Endodermal cell (in vitro differentiated cells): ENCODE measurements around the gene NDST1. TPM values are rescaled to one million over a fixed set of nuclear protein-coding genes. Genes with fewer than 3 reads are reported as not detected.

Experiments
- DNase-seq: peaks from one replicate; pipeline ENCODE4 v3.0.0-alpha.2; 2017
- H3K27ac ChIP-seq: 2 replicates; pipeline ENCODE4 v1.5.1; 2013; ENCODE audit warnings: mild to moderate bottlenecking, low read depth, low read length, moderate library complexity
- H3K27me3 ChIP-seq: 2 replicates; pipeline ENCODE4 v1.6.1; 2013; ENCODE audit warnings: mild to moderate bottlenecking, low read length, moderate library complexity; ENCODE audit not compliant: insufficient read depth, control insufficient read depth, poor library complexity, severe bottlenecking
- H3K36me3 ChIP-seq: 2 replicates; pipeline ENCODE4 v1.7.0; 2013; ENCODE audit warnings: mild to moderate bottlenecking, low read length, moderate library complexity; ENCODE audit not compliant: control insufficient read depth, insufficient read depth
- H3K4me1 ChIP-seq: one replicate; pipeline ENCODE4 v1.7.0; 2013; ENCODE audit warnings: low read length; ENCODE audit not compliant: control insufficient read depth, insufficient read depth
- H3K4me3 ChIP-seq: 2 replicates; pipeline ENCODE4 v1.5.1; 2013; ENCODE audit warnings: mild to moderate bottlenecking, low read length, moderate library complexity
- H3K9ac ChIP-seq: 2 replicates; pipeline ENCODE4 v1.6.1; 2013; ENCODE audit warnings: mild to moderate bottlenecking, low read length, moderate library complexity; ENCODE audit not compliant: poor library complexity, severe bottlenecking; ENCODE audit errors: extremely low read depth
- H3K9me3 ChIP-seq: 2 replicates; pipeline ENCODE4 v1.6.1; 2013; ENCODE audit warnings: mild to moderate bottlenecking, low read length, moderate library complexity; ENCODE audit not compliant: control insufficient read depth
- H3K27ac Mint-ChIP-seq: 2 replicates; pipeline ENCODE4 v1.8.0; 2020; ENCODE audit warnings: mixed read lengths
- H3K27me3 Mint-ChIP-seq: 2 replicates; pipeline ENCODE4 v1.8.0; 2021; ENCODE audit warnings: mild to moderate bottlenecking, mixed read lengths; ENCODE audit not compliant: insufficient read depth
- H3K36me3 Mint-ChIP-seq: 2 replicates; pipeline ENCODE4 v1.8.0; 2020; ENCODE audit warnings: low read depth, mixed read lengths
- H3K4me1 Mint-ChIP-seq: 2 replicates; pipeline ENCODE4 v1.8.0; 2020; ENCODE audit warnings: mixed read lengths
- H3K4me3 Mint-ChIP-seq: 2 replicates; pipeline ENCODE4 v1.8.0; 2020; ENCODE audit warnings: mild to moderate bottlenecking, moderate library complexity, mixed read lengths
- H3K9me3 Mint-ChIP-seq: 2 replicates; pipeline ENCODE4 v1.8.0; 2020; ENCODE audit warnings: mild to moderate bottlenecking, mixed read lengths
- WGBS, 2 experiments: methylation state at CpG; one replicate each; pipeline versions ENCODE4 v1.1.5 to v1.1.7; 2013; ENCODE audit warnings: missing lambda C conversion rate in 2 of 2, mixed read lengths in 1 of 2; ENCODE audit not compliant: insufficient coverage in 1 of 2, insufficient read length in 1 of 2; 5-methylcytosine and 5-hydroxymethylcytosine counted together
- total RNA-seq, 2 donors: library from RNA; stranded (reverse); fragmentation: NEBNext Ultra II Directional in 1 of 2; extraction: Animal tissue kit (Norgen Biotek cat#: 25700) in 1 of 2; gene quantifications; 2 replicates in 1 of 2; 3 replicates in 1 of 2; pipeline ENCODE4 v1.2.1, GENCODE V29; 2021
- TF ChIP-seq, protein P1 (sequence below): fragments of 200-600 bp; sonication (generic); conservative IDR thresholded peaks from 2 replicates; pipeline ENCODE4 v1.5.0; 2021; ENCODE audit warnings: antibody characterized with exemption, mild to moderate bottlenecking

Gene NDST1
- total RNA-seq, 2 donors from 2014 or later, result 53.3 to 71.7 TPM

DNA sequence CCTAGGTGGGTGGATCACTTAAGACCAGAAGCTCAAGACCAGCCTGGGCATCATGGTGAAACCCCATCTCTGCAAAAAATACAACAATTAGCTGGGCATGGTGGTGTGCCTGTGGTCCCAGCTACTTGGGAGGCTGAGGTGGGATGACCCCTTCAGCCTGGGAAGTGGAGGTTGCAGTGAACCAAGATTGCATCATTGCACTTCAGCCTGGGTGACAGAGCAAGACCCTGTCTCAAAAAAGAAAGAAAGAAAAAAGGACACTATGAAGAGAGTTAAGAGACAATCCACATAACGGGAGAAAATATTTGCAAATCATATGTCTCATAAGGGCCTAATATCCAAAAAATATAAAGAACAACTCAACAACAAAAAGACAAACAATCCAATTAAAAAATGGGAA, 57.9 kb downstream of the NDST1 start:
- no peak overlapping the region for H3K27ac Mint-ChIP-seq
- no peaks in the 10 kb centered on the region for H3K27me3 Mint-ChIP-seq
- Histone ChIP-seq H3K9me3 (peaks cover 11% of the 10 kb centered on the region), H3K36me3 (no peaks in the 10 kb centered on the region), H3K9ac (no peak overlapping the region), H3K4me1 (no peaks in the 10 kb centered on the region), H3K27ac (no peak overlapping the region), H3K4me3 (no peak overlapping the region), H3K27me3 (no peaks in the 10 kb centered on the region)
- peaks cover 15% of the 10 kb centered on the region for H3K9me3 Mint-ChIP-seq
- peaks cover 2% of the 10 kb centered on the region for H3K36me3 Mint-ChIP-seq
- no CpG with 5 or more reads among the region's 1 CpG for WGBS, 2 experiments
- TF ChIP-seq, protein P1, sequence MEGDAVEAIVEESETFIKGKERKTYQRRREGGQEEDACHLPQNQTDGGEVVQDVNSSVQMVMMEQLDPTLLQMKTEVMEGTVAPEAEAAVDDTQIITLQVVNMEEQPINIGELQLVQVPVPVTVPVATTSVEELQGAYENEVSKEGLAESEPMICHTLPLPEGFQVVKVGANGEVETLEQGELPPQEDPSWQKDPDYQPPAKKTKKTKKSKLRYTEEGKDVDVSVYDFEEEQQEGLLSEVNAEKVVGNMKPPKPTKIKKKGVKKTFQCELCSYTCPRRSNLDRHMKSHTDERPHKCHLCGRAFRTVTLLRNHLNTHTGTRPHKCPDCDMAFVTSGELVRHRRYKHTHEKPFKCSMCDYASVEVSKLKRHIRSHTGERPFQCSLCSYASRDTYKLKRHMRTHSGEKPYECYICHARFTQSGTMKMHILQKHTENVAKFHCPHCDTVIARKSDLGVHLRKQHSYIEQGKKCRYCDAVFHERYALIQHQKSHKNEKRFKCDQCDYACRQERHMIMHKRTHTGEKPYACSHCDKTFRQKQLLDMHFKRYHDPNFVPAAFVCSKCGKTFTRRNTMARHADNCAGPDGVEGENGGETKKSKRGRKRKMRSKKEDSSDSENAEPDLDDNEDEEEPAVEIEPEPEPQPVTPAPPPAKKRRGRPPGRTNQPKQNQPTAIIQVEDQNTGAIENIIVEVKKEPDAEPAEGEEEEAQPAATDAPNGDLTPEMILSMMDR, result no peak
- no peak for DNase-seq
- H3K4me1 Mint-ChIP-seq, result no peaks in the 10 kb centered on the region
- no peak overlapping the region for H3K4me3 Mint-ChIP-seq

DNA sequence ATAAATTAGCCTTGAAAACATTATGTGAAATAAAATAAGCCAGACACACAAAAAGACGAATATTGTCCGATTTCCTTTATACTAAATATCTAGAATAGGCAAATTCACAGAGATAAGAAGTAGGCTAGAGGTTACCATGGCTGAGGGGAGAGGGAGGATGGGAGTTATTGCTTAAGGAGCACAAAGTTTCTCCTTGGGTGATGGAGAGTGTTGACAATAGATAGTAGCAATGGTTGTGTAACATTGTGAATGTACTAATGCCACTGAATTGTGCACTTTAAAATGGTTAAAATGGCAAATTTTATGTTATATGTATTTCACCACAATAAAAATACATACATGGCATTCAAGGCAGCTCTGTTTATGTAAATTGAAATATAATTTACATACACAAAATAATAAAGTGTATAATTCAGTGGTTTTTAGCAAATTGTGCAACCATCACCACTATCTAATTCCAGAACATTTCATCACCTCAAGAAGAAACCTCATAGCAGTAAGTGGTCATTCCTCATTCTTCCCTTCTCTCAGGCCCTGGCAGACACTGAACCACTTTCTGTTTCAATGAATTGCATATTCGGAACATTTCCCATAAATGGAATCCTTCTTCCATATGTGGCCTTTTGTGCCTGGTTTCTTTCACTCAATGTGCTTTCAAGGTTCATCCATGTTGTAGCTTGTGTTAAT, 59.2 kb downstream of the NDST1 start:
- DNase-seq, result no peak
- peaks cover 11% of the 10 kb centered on the region for H3K9me3 ChIP-seq
- no peaks in the 10 kb centered on the region for H3K36me3 ChIP-seq
- no peak overlapping the region for H3K4me3 ChIP-seq
- Mint-ChIP-seq H3K36me3 (peaks cover 2% of the 10 kb centered on the region), H3K9me3 (peaks cover 15% of the 10 kb centered on the region), H3K27me3 (no peaks in the 10 kb centered on the region), H3K4me1 (no peaks in the 10 kb centered on the region), H3K27ac (no peak overlapping the region), H3K4me3 (no peak overlapping the region)
- no peak overlapping the region for H3K9ac ChIP-seq
- TF ChIP-seq, protein P1, result no peak
- no peaks in the 10 kb centered on the region for H3K27me3 ChIP-seq
- H3K4me1 ChIP-seq, result no peaks in the 10 kb centered on the region
- WGBS, 2 experiments, result 92 to 94% methylated on average over 3 of the region's 3 CpGs
- no peak overlapping the region for H3K27ac ChIP-seq

DNA sequence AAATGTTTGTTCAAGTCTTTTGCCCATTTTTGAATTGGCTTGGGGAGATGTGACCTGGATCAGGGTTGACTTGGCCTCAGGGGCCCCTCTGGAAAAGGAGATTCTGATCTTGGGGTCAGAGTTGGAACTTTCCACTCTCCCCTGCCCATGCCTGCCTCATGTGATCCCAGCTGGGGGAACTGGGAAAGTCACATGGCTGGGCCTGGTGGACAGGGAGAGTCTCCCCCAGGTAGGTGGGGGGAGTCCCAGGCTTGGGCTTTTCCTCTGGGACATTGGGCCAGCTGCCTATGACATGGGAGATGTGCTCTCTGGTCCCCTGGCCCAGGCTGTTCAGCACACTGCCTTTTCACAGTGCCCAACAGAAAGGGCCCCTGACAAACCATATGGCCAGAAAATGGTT, 60.7 kb downstream of the NDST1 start:
- DNase-seq, result no peak
- no peaks in the 10 kb centered on the region for H3K36me3 Mint-ChIP-seq
- TF ChIP-seq, protein P1, result no peak
- H3K4me1 ChIP-seq, result no peaks in the 10 kb centered on the region
- no peak overlapping the region for H3K27ac ChIP-seq
- no peak overlapping the region for H3K4me3 ChIP-seq
- H3K4me1 Mint-ChIP-seq, result no peaks in the 10 kb centered on the region
- no peaks in the 10 kb centered on the region for H3K36me3 ChIP-seq
- H3K9me3 ChIP-seq, result peaks cover 1% of the 10 kb centered on the region
- H3K27me3 ChIP-seq, result no peaks in the 10 kb centered on the region
- H3K9ac ChIP-seq, result no peak overlapping the region
- no peak overlapping the region for H3K4me3 Mint-ChIP-seq
- H3K27me3 Mint-ChIP-seq, result no peaks in the 10 kb centered on the region
- no peak overlapping the region for H3K27ac Mint-ChIP-seq
- peaks cover 5% of the 10 kb centered on the region for H3K9me3 Mint-ChIP-seq
